PFSK-1 (cell line): ENCODE data around the gene UNG.

Source experiments
- POLR2AphosphoS5 ChIP-seq: IDR thresholded peaks from 2 replicates; pipeline ENCODE4 v1.6.1; 2012; ENCODE audit warnings: low read depth, mild to moderate bottlenecking, control low read depth, low read length, moderate library complexity
- TAF1 ChIP-seq: IDR thresholded peaks from 2 replicates; pipeline ENCODE4 v1.6.1; 2012; ENCODE audit warnings: low read length, control low read depth, borderline replicate concordance; ENCODE audit not compliant: insufficient read depth
- TF ChIP-seq, protein P1 (sequence below), 2 experiments: IDR thresholded peaks; 2 replicates each; pipeline versions ENCODE4 v1.6.1 to v1.8.0; 2011 to 2012; ENCODE audit warnings: low read depth in 2 of 2, low read length in 2 of 2, control low read depth in 1 of 2, inconsistent platforms in 1 of 2, mild to moderate bottlenecking in 1 of 2, moderate library complexity in 1 of 2; ENCODE audit not compliant: insufficient read depth in 1 of 2

DNA sequence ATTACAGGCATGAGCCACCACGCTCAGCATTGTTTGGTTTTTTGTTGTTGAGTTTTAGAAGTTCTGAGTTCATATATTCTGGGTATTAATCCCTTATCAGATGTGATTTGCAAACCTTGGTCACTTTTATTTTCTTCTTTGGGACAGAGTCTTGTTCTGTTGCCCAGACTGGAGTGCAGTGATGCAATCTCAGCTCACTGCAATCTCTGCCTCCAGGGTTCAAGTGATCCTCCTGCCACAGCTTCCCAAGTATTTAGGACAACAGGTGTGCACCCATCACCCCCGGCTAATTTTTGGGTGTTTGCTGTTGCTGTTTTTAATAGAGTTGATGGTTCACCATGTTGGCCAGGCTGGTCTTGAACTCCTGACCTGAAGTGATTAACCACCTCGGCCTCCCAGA, 33.3 kb upstream of the UNG start:
- TF ChIP-seq POLR2AphosphoS5, result no peak
- TF ChIP-seq, protein P1, sequence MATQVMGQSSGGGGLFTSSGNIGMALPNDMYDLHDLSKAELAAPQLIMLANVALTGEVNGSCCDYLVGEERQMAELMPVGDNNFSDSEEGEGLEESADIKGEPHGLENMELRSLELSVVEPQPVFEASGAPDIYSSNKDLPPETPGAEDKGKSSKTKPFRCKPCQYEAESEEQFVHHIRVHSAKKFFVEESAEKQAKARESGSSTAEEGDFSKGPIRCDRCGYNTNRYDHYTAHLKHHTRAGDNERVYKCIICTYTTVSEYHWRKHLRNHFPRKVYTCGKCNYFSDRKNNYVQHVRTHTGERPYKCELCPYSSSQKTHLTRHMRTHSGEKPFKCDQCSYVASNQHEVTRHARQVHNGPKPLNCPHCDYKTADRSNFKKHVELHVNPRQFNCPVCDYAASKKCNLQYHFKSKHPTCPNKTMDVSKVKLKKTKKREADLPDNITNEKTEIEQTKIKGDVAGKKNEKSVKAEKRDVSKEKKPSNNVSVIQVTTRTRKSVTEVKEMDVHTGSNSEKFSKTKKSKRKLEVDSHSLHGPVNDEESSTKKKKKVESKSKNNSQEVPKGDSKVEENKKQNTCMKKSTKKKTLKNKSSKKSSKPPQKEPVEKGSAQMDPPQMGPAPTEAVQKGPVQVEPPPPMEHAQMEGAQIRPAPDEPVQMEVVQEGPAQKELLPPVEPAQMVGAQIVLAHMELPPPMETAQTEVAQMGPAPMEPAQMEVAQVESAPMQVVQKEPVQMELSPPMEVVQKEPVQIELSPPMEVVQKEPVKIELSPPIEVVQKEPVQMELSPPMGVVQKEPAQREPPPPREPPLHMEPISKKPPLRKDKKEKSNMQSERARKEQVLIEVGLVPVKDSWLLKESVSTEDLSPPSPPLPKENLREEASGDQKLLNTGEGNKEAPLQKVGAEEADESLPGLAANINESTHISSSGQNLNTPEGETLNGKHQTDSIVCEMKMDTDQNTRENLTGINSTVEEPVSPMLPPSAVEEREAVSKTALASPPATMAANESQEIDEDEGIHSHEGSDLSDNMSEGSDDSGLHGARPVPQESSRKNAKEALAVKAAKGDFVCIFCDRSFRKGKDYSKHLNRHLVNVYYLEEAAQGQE (IDR thresholded peaks at IDR 0.05; ENCODE audit: insufficient read depth in 1 of 2, low read depth in 2 of 2, low read length in 2 of 2), result no peak
- no peak for TF ChIP-seq TAF1
